ENCODE results near the gene SF1. TPM values are rescaled to one million over a fixed set of nuclear protein-coding genes. Genes with fewer than 3 reads are reported as not detected.

The SF1 gene
- total RNA-seq, 2 experiments from 2014 or later: 519 to 524 TPM

DNA sequence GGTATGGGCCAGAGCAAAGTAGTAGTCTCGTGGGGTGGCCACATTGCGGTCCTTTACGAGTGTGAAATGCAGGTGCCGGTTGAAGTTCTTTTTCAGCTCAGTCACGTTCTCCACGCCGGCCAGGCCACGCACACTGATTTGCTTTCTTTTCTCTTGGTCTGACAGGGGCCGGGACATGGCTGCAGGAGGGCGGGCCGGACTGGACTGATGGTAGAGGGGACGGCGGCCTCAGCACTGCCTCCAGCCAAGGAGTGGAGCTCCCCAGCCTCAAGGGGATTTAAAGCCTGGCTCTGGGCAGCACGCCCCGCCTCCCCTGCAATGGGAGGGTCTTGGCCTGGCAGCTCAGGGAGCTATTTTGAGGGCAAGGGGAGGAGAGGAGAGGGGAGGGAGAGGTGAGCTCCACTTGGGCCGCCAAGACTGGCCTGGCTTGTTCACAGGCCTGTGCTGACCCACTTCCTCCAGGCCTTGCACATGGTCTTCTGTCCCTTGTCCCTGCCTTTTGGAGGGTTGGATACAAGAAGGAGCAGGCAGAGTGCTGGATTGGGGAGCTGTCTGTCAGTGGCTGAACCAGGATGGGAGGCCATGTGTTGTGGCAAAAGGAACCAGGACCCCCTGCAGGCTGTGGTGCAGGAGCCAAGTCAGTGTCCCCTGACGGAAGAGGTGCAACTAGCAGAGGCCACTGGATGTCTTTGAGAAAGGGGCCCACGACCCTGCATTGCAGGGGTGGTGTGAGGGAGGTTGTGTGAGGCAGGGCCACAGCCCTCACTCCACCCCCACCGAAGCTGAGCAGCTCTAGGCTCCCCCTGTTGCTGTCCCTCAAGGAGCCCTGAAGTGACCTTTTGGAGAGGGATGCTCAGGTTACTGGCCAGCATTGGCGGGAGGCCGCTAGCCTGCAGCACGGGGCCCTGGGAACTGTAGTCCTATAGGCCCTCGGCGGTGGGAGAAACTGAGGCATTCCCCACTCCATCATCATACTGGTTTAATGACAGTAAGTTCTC is 18.3 kb downstream of the SF1 start, which contains the start of gene PYGM:
PYGM (minus strand) TSS at position 253 of the 998 bp plus-strand sequence; CDS start at position 177, 76 bp downstream.
- peak within 1 kb of the TSS; percentile 77 for H3K4me3 Mint-ChIP-seq
- POLR2A ChIA-PET: interaction anchor here (0.7 to 14.2 kb wide), 7 partner anchors 8 to 1139 kb away, joined by 3 to 278 read pairs (median 6); partner anchors contain the start of genes MAP4K2, RASGRP2 and SF1
- no peaks in the 10 kb centered on the region for H3K9me3 Mint-ChIP-seq
- H3K4me1 Mint-ChIP-seq: peaks cover 52% of the 10 kb centered on the region
- ATAC-seq (ENCODE audit: low read depth) (no peak), DNase-seq (peak; percentile 36)
- peaks cover 17% of the 10 kb centered on the region for H3K36me3 Mint-ChIP-seq
- H3K27ac Mint-ChIP-seq: peak within 1 kb of the TSS; percentile 88
- H3K27me3 Mint-ChIP-seq: no peaks in the 10 kb centered on the region

DNA sequence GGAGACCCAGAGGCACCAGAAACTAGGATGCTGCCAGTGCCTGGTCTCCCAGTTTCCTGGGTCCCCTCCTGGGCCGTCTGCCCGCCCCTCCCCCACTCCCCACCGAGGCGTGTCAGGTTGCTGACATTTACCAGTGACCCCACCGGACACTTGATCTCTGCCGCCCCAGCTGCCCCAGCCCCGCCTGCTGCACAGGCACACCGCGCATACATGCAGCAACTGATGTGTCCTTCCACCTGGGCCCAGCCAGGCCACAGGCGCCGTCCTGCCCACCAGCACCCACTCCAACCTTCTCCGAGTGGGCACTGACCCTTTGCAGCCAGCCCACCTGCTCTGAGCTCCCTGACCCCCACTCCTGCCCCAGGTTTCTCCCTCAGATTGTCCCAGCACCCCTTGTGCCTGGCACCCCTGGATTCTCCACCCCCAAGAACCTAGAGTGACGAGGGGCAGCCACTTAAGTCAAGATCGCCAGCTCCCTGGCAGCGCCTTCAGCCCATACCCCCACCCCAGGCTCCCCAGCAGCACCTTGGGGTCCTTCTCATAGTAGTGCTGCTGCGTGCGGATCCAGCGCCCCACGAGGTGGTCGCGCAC is 19.1 kb downstream of the SF1 start:
- ATAC-seq (ENCODE audit: low read depth) (no peak), DNase-seq (peak; percentile 32)
- no peak overlapping the region for H3K4me3 Mint-ChIP-seq
- peaks cover 12% of the 10 kb centered on the region for H3K36me3 Mint-ChIP-seq
- H3K9me3 Mint-ChIP-seq: no peaks in the 10 kb centered on the region
- H3K27me3 Mint-ChIP-seq: no peaks in the 10 kb centered on the region
- H3K4me1 Mint-ChIP-seq: peaks cover 44% of the 10 kb centered on the region
- H3K27ac Mint-ChIP-seq: peak overlapping the region; percentile 88
- POLR2A ChIA-PET: interaction anchor here (10.4 to 14.2 kb wide), 2 partner anchors 14 to 16 kb away, joined by 157 to 278 read pairs; partner anchors contain the start of genes RASGRP2 and SF1

- peak; percentile 27 for DNase-seq
- Mint-ChIP-seq H3K4me1 (peaks cover 38% of the 10 kb centered on the region), H3K9me3 (no peaks in the 10 kb centered on the region), H3K4me3 (no peak overlapping the region), H3K27me3 (no peaks in the 10 kb centered on the region), H3K27ac (no peak overlapping the region), H3K36me3 (peaks cover 14% of the 10 kb centered on the region)
- POLR2A ChIA-PET: interaction anchor here (10.4 to 14.2 kb wide), 2 partner anchors 14 to 16 kb away, joined by 157 to 278 read pairs; partner anchors contain the start of genes RASGRP2 and SF1
- no peak for ATAC-seq (ENCODE audit: low read depth)
These were observed 19.8 kb downstream of the SF1 start for GRCh38 chr11:64758330-64759079.

GRCh38 chr11:64757549-64758329 is 20.6 kb downstream of the SF1 start:
- DNase-seq: peak; percentile 24
- Mint-ChIP-seq H3K27ac (no peak overlapping the region), H3K4me1 (peaks cover 30% of the 10 kb centered on the region), H3K27me3 (no peaks in the 10 kb centered on the region), H3K9me3 (no peaks in the 10 kb centered on the region), H3K36me3 (peaks cover 10% of the 10 kb centered on the region), H3K4me3 (no peak overlapping the region)
- POLR2A ChIA-PET: interaction anchor here (0.5 to 14.2 kb wide), 3 partner anchors 13 to 376 kb away, joined by 3 to 278 read pairs (median 4); partner anchors contain the start of gene RASGRP2
- no peak for ATAC-seq (ENCODE audit: low read depth)

DNA sequence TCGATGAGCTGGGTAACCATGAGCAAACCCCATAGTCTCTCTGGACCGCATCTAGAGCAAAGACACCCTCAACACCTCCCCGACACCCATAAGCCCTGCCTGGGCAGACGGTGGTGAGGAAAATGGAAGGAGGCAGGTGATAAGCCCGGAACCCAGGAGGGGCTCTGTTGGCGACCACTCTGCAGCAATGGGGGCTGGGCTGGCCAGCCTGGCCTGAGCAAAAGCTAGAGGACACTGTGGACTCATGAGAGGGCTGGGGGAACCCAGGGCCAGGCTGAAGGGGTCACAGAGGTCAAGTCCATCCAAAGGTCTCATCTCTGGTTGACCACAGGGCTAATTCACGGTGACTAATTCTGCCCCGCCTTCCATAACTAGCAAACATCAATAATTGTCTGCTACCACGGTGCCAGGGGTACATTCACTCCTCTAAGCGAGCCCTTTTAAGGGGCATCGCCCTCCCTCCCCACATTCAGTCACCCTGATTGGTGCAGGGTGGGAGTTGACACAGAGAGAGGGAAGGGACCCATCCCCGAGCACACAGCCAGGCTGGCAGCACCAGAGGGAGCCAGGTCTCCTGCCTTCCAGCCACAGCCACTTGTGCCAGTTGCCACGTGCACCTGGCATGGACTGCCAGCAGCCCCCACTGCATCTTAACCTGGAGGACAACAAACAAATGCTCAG is 22.5 kb downstream of the SF1 start:
- ATAC-seq (ENCODE audit: low read depth) (no peak), DNase-seq (no peak)
- H3K4me3 Mint-ChIP-seq: no peak overlapping the region
- H3K27me3 Mint-ChIP-seq: no peaks in the 10 kb centered on the region
- H3K9me3 Mint-ChIP-seq: no peaks in the 10 kb centered on the region
- POLR2A ChIA-PET: interaction anchor here (1.7 kb wide), 1 partner anchor 23 kb away, joined by 5 read pairs; the partner anchor contains the start of gene SF1
- H3K4me1 Mint-ChIP-seq: peaks cover 20% of the 10 kb centered on the region
- H3K27ac Mint-ChIP-seq: no peak overlapping the region
- peaks cover 8% of the 10 kb centered on the region for H3K36me3 Mint-ChIP-seq

GRCh38 chr11:64754919-64755662 is 23.3 kb downstream of the SF1 start:
- Mint-ChIP-seq H3K4me3 (no peak overlapping the region), H3K9me3 (no peaks in the 10 kb centered on the region), H3K36me3 (peaks cover 9% of the 10 kb centered on the region), H3K27ac (no peak overlapping the region), H3K27me3 (no peaks in the 10 kb centered on the region), H3K4me1 (peaks cover 20% of the 10 kb centered on the region)
- ATAC-seq (ENCODE audit: low read depth) (no peak), DNase-seq (peak; percentile 24)
- POLR2A ChIA-PET: interaction anchor here (1.7 kb wide), 1 partner anchor 23 kb away, joined by 5 read pairs; the partner anchor contains the start of gene SF1

- Mint-ChIP-seq H3K4me1 (peaks cover 14% of the 10 kb centered on the region), H3K4me3 (no peak overlapping the region), H3K27me3 (no peaks in the 10 kb centered on the region), H3K27ac (no peak overlapping the region), H3K36me3 (peaks cover 9% of the 10 kb centered on the region), H3K9me3 (no peaks in the 10 kb centered on the region)
- POLR2A ChIA-PET: no interaction called here
- DNase-seq: peak; percentile 23
- no peak for ATAC-seq (ENCODE audit: low read depth)
These were observed 24.0 kb downstream of the SF1 start for GRCh38 chr11:64754124-64754918.

DNA sequence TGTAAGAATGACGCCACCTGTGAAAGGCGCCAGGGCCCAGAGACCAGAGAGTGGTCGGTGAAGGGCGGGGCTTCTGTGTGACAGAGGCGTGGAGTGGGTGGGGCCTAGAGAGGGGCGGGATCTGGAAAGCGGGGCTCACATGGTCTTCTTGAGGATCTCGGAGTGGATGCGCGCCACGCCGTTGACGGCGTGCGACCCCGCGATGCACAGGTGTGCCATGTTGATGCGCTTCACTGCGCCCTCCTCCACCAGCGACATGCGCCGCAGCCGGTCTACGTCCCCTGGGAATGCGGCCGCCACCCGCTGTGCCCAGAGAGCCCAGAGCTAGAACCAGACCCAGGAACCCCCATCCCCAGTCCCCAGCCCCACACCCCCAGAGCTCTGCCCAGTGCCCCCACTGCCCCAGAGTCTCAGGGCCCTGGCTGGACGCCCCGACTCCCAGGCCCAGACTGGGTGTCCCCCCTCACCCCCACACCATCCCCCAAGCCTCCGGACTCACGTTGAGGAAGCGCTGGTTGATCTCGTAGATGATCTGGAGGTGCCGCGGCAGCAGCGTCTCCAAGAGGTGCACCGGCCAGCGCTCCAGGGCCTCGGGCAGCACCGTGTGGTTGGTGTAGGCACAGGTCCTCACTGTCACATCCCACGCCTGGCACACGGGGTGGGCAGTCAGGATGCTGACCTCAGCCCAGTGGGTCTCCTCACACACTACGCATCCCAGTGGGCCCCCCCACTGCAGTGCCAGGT is 24.8 kb downstream of the SF1 start:
- Mint-ChIP-seq H3K36me3 (peaks cover 9% of the 10 kb centered on the region), H3K9me3 (no peaks in the 10 kb centered on the region), H3K4me1 (peaks cover 12% of the 10 kb centered on the region), H3K4me3 (no peak overlapping the region), H3K27ac (no peak overlapping the region), H3K27me3 (no peaks in the 10 kb centered on the region)
- POLR2A ChIA-PET: interaction anchor here (0.8 kb wide), 1 partner anchor 9 kb away, joined by 3 read pairs; no protein-coding TSS in a partner anchor
- DNase-seq (no peak), ATAC-seq (ENCODE audit: low read depth) (no peak)

DNA sequence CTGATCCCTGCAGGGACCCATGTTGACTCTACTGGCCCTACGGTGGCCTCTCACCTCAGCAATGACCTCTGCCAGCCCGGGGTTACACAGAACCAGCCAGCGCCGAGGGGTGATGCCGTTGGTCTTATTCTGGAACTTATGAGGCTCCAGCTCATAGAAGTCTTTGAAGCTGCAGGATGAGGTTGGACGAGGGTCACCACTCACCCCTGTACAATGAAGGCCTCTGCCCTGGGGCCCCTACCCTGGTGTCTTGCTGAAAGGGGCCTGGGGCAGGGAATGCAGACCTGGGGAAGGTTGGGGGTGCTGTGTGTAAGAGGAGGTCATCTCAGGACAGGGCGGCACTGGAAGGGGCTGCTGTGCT is 25.3 kb downstream of the SF1 start:
- POLR2A ChIA-PET: interaction anchor here (0.8 to 1.9 kb wide), 4 partner anchors 8 to 12 kb away, joined by 3 to 11 read pairs (median 4); no protein-coding TSS in a partner anchor
- no peak overlapping the region for H3K27ac Mint-ChIP-seq
- ATAC-seq (ENCODE audit: low read depth): no peak
- no peak overlapping the region for H3K4me3 Mint-ChIP-seq
- H3K4me1 Mint-ChIP-seq: peaks cover 14% of the 10 kb centered on the region
- no peaks in the 10 kb centered on the region for H3K9me3 Mint-ChIP-seq
- no peaks in the 10 kb centered on the region for H3K27me3 Mint-ChIP-seq
- DNase-seq: peak; percentile 27
- peaks cover 11% of the 10 kb centered on the region for H3K36me3 Mint-ChIP-seq

Data from activated naive CD8-positive, alpha-beta T cell treated with anti-CD3 and anti-CD28 coated beads, Interleukin-2, amount 10 ng/mL, durations not matched to agents 7 days and 5 days (primary cell).